ENCODE data around the gene ATP8B1.
A peak's percentile ranks its signal among the peaks of the same experiment; 100 is the strongest.

ATP8B1 gene

GRCh38 chr18:57759650-57760049 lies 43.5 kb downstream of the ATP8B1 start:
- no peak overlapping the region for H3K4me3 ChIP-seq (ENCODE audit: control insufficient read depth, low read depth, low read length)
- DNase-seq (ENCODE audit: low read depth), result peak; percentile 70
- no peak for TF ChIP-seq CTCF (conservative IDR thresholded peaks at IDR 0.05; ENCODE audit: control insufficient read depth, insufficient read depth, low read depth, low read length)

- no peak for TF ChIP-seq CTCF (conservative IDR thresholded peaks at IDR 0.05; ENCODE audit: control insufficient read depth, insufficient read depth, low read depth, low read length)
- no peak overlapping the region for H3K4me3 ChIP-seq (ENCODE audit: control insufficient read depth, low read depth, low read length)
- no peak for DNase-seq (ENCODE audit: low read depth)
Measured at GRCh38 chr18:57755473-57756067, 47.5 kb downstream of the ATP8B1 start.

- DNase-seq (ENCODE audit: low read depth), result no peak
- no peak for TF ChIP-seq CTCF (conservative IDR thresholded peaks at IDR 0.05; ENCODE audit: control insufficient read depth, insufficient read depth, low read depth, low read length)
- no peak overlapping the region for H3K4me3 ChIP-seq (ENCODE audit: control insufficient read depth, low read depth, low read length)
Measured at GRCh38 chr18:57754577-57755338, 48.4 kb downstream of the ATP8B1 start.

GRCh38 chr18:57753063-57753462 lies 50.1 kb downstream of the ATP8B1 start:
- TF ChIP-seq CTCF (conservative IDR thresholded peaks at IDR 0.05; ENCODE audit: control insufficient read depth, insufficient read depth, low read depth, low read length), result no peak
- no peak for DNase-seq (ENCODE audit: low read depth)

GRCh38 chr18:57749604-57749970 lies 53.5 kb downstream of the ATP8B1 start:
- DNase-seq (ENCODE audit: low read depth), result no peak
- H3K4me3 ChIP-seq (ENCODE audit: control insufficient read depth, low read depth, low read length), result no peak overlapping the region
- no peak for TF ChIP-seq CTCF (conservative IDR thresholded peaks at IDR 0.05; ENCODE audit: control insufficient read depth, insufficient read depth, low read depth, low read length)

More at GRCh38 chr18:57753063-57753462, 50.1 kb downstream of the ATP8B1 start:
- no peak overlapping the region for H3K4me3 ChIP-seq (ENCODE audit: control insufficient read depth, low read depth, low read length)

GRCh38 chr18:57748770-57749603 lies 54.1 kb downstream of the ATP8B1 start:
- DNase-seq (ENCODE audit: low read depth), result peak; percentile 55
- TF ChIP-seq CTCF (conservative IDR thresholded peaks at IDR 0.05; ENCODE audit: control insufficient read depth, insufficient read depth, low read depth, low read length), result no peak
- H3K4me3 ChIP-seq (ENCODE audit: control insufficient read depth, low read depth, low read length), result no peak overlapping the region

Measured in fibroblast of mammary gland (primary cell).